Large intestine (tissue), 3 donors: Measurements from ENCODE around the gene NUBPL. TPM values are rescaled to one million over a fixed set of nuclear protein-coding genes. Genes with fewer than 3 reads are reported as not detected.
A peak's percentile ranks its signal among the peaks of the same experiment; 100 is the strongest.

Experiments
- DNase-seq, 2 donors: peaks; one replicate each; pipeline versions ENCODE4 v3.0.0 to v3.0.0-alpha.2; 2013
- H3K27ac ChIP-seq: one replicate; pipeline ENCODE4 v1.5.1; 2013; ENCODE audit warnings: low read length
- H3K27me3 ChIP-seq: 2 replicates; pipeline ENCODE4 v1.6.1; 2013; ENCODE audit warnings: low read length; ENCODE audit not compliant: control insufficient read depth, insufficient read depth
- H3K36me3 ChIP-seq: 2 replicates; pipeline ENCODE4 v1.6.1; 2013; ENCODE audit warnings: low read length; ENCODE audit not compliant: control insufficient read depth, insufficient read depth
- H3K4me1 ChIP-seq: one replicate; pipeline ENCODE4 v1.6.1; 2013; ENCODE audit warnings: low read length; ENCODE audit not compliant: control insufficient read depth, insufficient read depth
- H3K4me3 ChIP-seq: one replicate; pipeline ENCODE4 v1.5.1; 2013; ENCODE audit warnings: low read length
- H3K9me3 ChIP-seq: one replicate; pipeline ENCODE4 v1.6.1; 2013; ENCODE audit warnings: mild to moderate bottlenecking, low read depth, low read length, moderate library complexity; ENCODE audit not compliant: control insufficient read depth
- WGBS: methylation state at CpG from one replicate; pipeline ENCODE4 v1.1.5; 2013; ENCODE audit warnings: low lambda C conversion rate; ENCODE audit not compliant: insufficient coverage; 5-methylcytosine and 5-hydroxymethylcytosine counted together
- polyA plus RNA-seq: library from polyadenylated mRNA; unstranded; fragments of 120-200 nt; gene quantifications from one replicate; pipeline ENCODE4 v1.2.1, GENCODE V29; 2013

The NUBPL gene
- polyA plus RNA-seq, 1 donor, result 12.1 TPM

GRCh38 chr14:31544816-31545215, 16.4 kb upstream of the NUBPL start:
- Histone ChIP-seq H3K4me3 (no peak overlapping the region), H3K36me3 (no peaks in the 10 kb centered on the region), H3K27me3 (no peaks in the 10 kb centered on the region), H3K4me1 (no peaks in the 10 kb centered on the region), H3K9me3 (no peaks in the 10 kb centered on the region), H3K27ac (no peak overlapping the region)
- 100% methylated on average over 1 of the region's 3 CpGs for WGBS
- no peak for DNase-seq

- no peaks in the 10 kb centered on the region for H3K9me3 ChIP-seq
- DNase-seq, result no peak
- no peak overlapping the region for H3K4me3 ChIP-seq
- 47% methylated on average over 3 of the region's 3 CpGs for WGBS
- H3K36me3 ChIP-seq, result no peaks in the 10 kb centered on the region
- H3K4me1 ChIP-seq, result no peaks in the 10 kb centered on the region
- H3K27ac ChIP-seq, result no peak overlapping the region
- H3K27me3 ChIP-seq, result no peaks in the 10 kb centered on the region
Observed at GRCh38 chr14:31545328-31545727, 15.9 kb upstream of the NUBPL start.

GRCh38 chr14:31549817-31550216, 11.4 kb upstream of the NUBPL start:
- Histone ChIP-seq H3K27me3 (no peaks in the 10 kb centered on the region), H3K27ac (no peak overlapping the region), H3K9me3 (no peaks in the 10 kb centered on the region), H3K4me1 (no peaks in the 10 kb centered on the region), H3K36me3 (no peaks in the 10 kb centered on the region), H3K4me3 (no peak overlapping the region)
- no peak for DNase-seq
- WGBS, result no CpG with 5 or more reads among the region's 2 CpGs

- DNase-seq, result no peak
- Histone ChIP-seq H3K36me3 (no peaks in the 10 kb centered on the region), H3K27ac (no peak overlapping the region), H3K9me3 (no peaks in the 10 kb centered on the region), H3K27me3 (no peaks in the 10 kb centered on the region), H3K4me1 (no peaks in the 10 kb centered on the region), H3K4me3 (no peak overlapping the region)
- WGBS, result 94% methylated on average over 2 of the region's 2 CpGs
Observed at GRCh38 chr14:31550589-31550988, 10.6 kb upstream of the NUBPL start.

GRCh38 chr14:31556191-31556590, 5.0 kb upstream of the NUBPL start:
- no peak overlapping the region for H3K27ac ChIP-seq
- no CpG with 5 or more reads among the region's 2 CpGs for WGBS
- DNase-seq, result no peak
- H3K4me1 ChIP-seq, result no peaks in the 10 kb centered on the region
- no peaks in the 10 kb centered on the region for H3K9me3 ChIP-seq
- H3K4me3 ChIP-seq, result no peak overlapping the region
- H3K27me3 ChIP-seq, result no peaks in the 10 kb centered on the region
- H3K36me3 ChIP-seq, result no peaks in the 10 kb centered on the region

GRCh38 chr14:31559939-31560338, 1.3 kb upstream of the NUBPL start:
- DNase-seq, result no peak
- WGBS, result 100% methylated on average over 4 of the region's 21 CpGs
- no peak overlapping the region for H3K27ac ChIP-seq
- no peaks in the 10 kb centered on the region for H3K27me3 ChIP-seq
- H3K36me3 ChIP-seq, result no peaks in the 10 kb centered on the region
- H3K9me3 ChIP-seq, result no peaks in the 10 kb centered on the region
- H3K4me3 ChIP-seq, result no peak overlapping the region
- H3K4me1 ChIP-seq, result no peaks in the 10 kb centered on the region

GRCh38 chr14:31560759-31561154, 447 bp upstream of the NUBPL start:
- no peaks in the 10 kb centered on the region for H3K4me1 ChIP-seq
- H3K9me3 ChIP-seq, result no peaks in the 10 kb centered on the region
- H3K4me3 ChIP-seq, result peak overlapping the region; percentile 86
- peak overlapping the region; percentile 74 for H3K27ac ChIP-seq
- no peaks in the 10 kb centered on the region for H3K27me3 ChIP-seq
- no peaks in the 10 kb centered on the region for H3K36me3 ChIP-seq
- WGBS, result 10% methylated on average over 2 of the region's 7 CpGs
- peak in 1 of 2 donors; percentile 5 for DNase-seq

- H3K27me3 ChIP-seq, result no peaks in the 10 kb centered on the region
- no peaks in the 10 kb centered on the region for H3K4me1 ChIP-seq
- no peaks in the 10 kb centered on the region for H3K9me3 ChIP-seq
- no peak overlapping the region for H3K4me3 ChIP-seq
- WGBS, result no CpG with 5 or more reads among the region's 2 CpGs
- DNase-seq, result no peak
- H3K36me3 ChIP-seq, result peaks cover 3% of the 10 kb centered on the region
- no peak overlapping the region for H3K27ac ChIP-seq
Observed at GRCh38 chr14:31564194-31564593, 3.0 kb downstream of the NUBPL start.

GRCh38 chr14:31566456-31566855, 5.3 kb downstream of the NUBPL start:
- no peaks in the 10 kb centered on the region for H3K9me3 ChIP-seq
- no peak overlapping the region for H3K4me3 ChIP-seq
- DNase-seq, result no peak

GRCh38 chr14:31567655-31568054, 6.5 kb downstream of the NUBPL start:
- no peaks in the 10 kb centered on the region for H3K4me1 ChIP-seq
- no peak for DNase-seq
- no peaks in the 10 kb centered on the region for H3K27me3 ChIP-seq
- 100% methylated on average over 1 of the region's 2 CpGs for WGBS
- H3K9me3 ChIP-seq, result no peaks in the 10 kb centered on the region
- peaks cover 3% of the 10 kb centered on the region for H3K36me3 ChIP-seq
- no peak overlapping the region for H3K4me3 ChIP-seq
- H3K27ac ChIP-seq, result no peak overlapping the region

More at GRCh38 chr14:31566456-31566855, 5.3 kb downstream of the NUBPL start:
- H3K27me3 ChIP-seq, result no peaks in the 10 kb centered on the region
- H3K4me1 ChIP-seq, result no peaks in the 10 kb centered on the region
- H3K27ac ChIP-seq, result no peak overlapping the region
- H3K36me3 ChIP-seq, result peaks cover 3% of the 10 kb centered on the region
- WGBS, result 100% methylated on average over 1 of the region's 1 CpG

- Histone ChIP-seq H3K9me3 (no peaks in the 10 kb centered on the region), H3K4me3 (no peak overlapping the region), H3K27ac (no peak overlapping the region), H3K4me1 (no peaks in the 10 kb centered on the region), H3K27me3 (no peaks in the 10 kb centered on the region), H3K36me3 (peaks cover 3% of the 10 kb centered on the region)
- no peak for DNase-seq
- WGBS, result 68% methylated on average over 3 of the region's 5 CpGs
Observed at GRCh38 chr14:31568161-31568560, 7.0 kb downstream of the NUBPL start.
